ENCODE data around the gene MAOA. TPM values are rescaled to one million over a fixed set of nuclear protein-coding genes. Genes with fewer than 3 reads are reported as not detected.

The MAOA gene
- total RNA-seq, 2 experiments from 2014 or later, result 0.14 to 0.19 TPM

DNA sequence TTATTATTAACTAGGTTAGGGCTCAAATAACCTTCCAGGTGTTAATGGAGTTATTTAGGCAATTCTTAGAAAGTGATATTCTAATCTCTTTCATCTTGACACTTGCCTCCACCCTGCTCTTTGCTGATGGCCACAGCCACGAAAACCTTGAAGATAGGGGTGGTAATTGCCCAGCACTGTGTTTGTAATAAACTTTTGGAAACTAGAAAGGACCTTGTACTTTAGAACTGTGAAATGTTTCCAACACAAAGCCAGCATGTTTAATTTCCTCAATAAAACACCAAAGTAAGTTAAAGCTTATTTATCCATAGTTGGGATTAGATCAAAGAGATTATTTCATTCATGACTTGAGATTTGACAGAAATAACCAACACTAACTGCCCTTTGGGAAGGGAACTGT is 78.3 kb downstream of the MAOA start:
- H3K4me1 Mint-ChIP-seq, result no peaks in the 10 kb centered on the region
- no peaks in the 10 kb centered on the region for H3K27me3 Mint-ChIP-seq
- no peak overlapping the region for H3K4me3 Mint-ChIP-seq
- H3K36me3 Mint-ChIP-seq, result no peaks in the 10 kb centered on the region
- POLR2A ChIA-PET, result no interaction called here
- H3K27ac Mint-ChIP-seq, result no peak overlapping the region
- DNase-seq, result no peak
- ATAC-seq (ENCODE audit: low read depth), result no peak
- H3K9me3 Mint-ChIP-seq, result no peaks in the 10 kb centered on the region

- ATAC-seq (ENCODE audit: low read depth), result no peak
- Mint-ChIP-seq H3K4me1 (no peaks in the 10 kb centered on the region), H3K27ac (no peak overlapping the region), H3K9me3 (no peaks in the 10 kb centered on the region), H3K27me3 (no peaks in the 10 kb centered on the region), H3K4me3 (no peak overlapping the region), H3K36me3 (no peaks in the 10 kb centered on the region)
- POLR2A ChIA-PET, result no interaction called here
- no peak for DNase-seq
Observed at GRCh38 chrX:43735534-43735933, 79.4 kb downstream of the MAOA start.

DNA sequence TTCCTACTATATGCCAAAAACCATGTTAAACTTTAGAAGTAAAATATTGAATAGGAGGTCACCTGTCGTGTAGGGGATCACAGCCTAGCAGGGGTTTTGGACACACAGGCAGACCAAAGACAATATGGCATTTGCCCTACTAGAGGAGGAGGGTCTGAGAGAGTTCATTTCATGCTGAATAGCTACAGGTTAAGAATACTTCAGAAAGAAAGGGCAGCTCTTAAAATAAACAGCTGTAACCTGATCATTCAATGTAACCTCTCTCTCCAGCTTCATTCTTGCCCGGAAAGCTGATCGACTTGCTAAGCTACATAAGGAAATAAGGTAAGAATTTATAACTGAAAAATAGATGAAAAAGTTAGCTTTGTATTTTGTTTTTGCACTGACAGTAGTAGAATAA is 79.9 kb downstream of the MAOA start:
- Mint-ChIP-seq H3K27me3 (no peaks in the 10 kb centered on the region), H3K9me3 (no peaks in the 10 kb centered on the region), H3K4me1 (no peaks in the 10 kb centered on the region), H3K36me3 (no peaks in the 10 kb centered on the region), H3K27ac (no peak overlapping the region), H3K4me3 (no peak overlapping the region)
- POLR2A ChIA-PET, result no interaction called here
- DNase-seq (no peak), ATAC-seq (ENCODE audit: low read depth) (no peak)

DNA sequence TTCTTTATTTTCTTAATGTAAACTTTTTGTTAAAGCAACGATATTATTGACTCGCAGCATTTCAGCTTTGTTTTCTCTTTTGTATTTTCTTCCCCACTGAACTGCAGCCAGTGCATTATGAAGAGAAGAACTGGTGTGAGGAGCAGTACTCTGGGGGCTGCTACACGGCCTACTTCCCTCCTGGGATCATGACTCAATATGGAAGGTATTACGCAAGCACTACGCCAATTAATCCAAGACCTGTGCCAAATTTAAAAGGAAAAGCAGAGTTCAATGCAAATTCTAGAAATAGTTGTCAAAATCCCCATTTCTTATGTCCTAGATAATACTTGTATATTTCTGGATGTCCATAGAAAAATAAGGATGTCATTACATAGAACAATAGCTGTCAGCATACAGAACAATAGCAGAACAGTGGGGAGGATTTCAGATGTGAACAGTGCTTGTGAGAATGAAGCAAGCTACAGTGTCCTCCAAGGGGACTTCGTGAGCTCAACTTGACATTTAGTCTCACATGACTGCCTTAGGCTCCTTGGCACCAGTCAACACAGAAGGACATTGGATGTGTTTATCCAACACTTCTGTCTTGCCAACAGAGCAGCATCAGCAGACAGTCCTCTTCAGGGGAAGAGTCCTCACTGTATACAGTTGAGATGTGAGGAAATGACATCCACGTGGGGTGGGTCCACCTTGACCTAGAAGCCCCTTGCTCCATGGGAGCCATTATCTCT is 85.9 kb downstream of the MAOA start:
- ATAC-seq (ENCODE audit: low read depth) (no peak), DNase-seq (no peak)
- Mint-ChIP-seq H3K36me3 (no peaks in the 10 kb centered on the region), H3K27ac (no peak overlapping the region), H3K27me3 (no peaks in the 10 kb centered on the region), H3K4me3 (no peak overlapping the region), H3K4me1 (no peaks in the 10 kb centered on the region), H3K9me3 (no peaks in the 10 kb centered on the region)
- POLR2A ChIA-PET, result no interaction called here

GRCh38 chrX:43743100-43743822 is 87.2 kb downstream of the MAOA start:
- Mint-ChIP-seq H3K36me3 (no peaks in the 10 kb centered on the region), H3K4me3 (no peak overlapping the region), H3K9me3 (no peaks in the 10 kb centered on the region), H3K27me3 (no peaks in the 10 kb centered on the region), H3K4me1 (no peaks in the 10 kb centered on the region), H3K27ac (no peak overlapping the region)
- POLR2A ChIA-PET, result no interaction called here
- no peak for ATAC-seq (ENCODE audit: low read depth)
- DNase-seq, result no peak

DNA sequence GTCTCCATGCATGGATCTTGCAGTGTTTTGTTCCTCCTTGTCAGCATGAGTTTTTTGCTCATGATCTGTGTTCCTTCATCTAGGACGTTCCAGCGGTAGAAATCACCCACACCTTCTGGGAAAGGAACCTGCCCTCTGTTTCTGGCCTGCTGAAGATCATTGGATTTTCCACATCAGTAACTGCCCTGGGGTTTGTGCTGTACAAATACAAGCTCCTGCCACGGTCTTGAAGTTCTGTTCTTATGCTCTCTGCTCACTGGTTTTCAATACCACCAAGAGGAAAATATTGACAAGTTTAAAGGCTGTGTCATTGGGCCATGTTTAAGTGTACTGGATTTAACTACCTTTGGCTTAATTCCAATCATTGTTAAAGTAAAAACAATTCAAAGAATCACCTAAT is 88.2 kb downstream of the MAOA start:
- DNase-seq, result no peak
- Mint-ChIP-seq H3K4me3 (no peak overlapping the region), H3K27me3 (no peaks in the 10 kb centered on the region), H3K36me3 (no peaks in the 10 kb centered on the region), H3K27ac (no peak overlapping the region), H3K9me3 (no peaks in the 10 kb centered on the region), H3K4me1 (no peaks in the 10 kb centered on the region)
- ATAC-seq (ENCODE audit: low read depth), result no peak
- POLR2A ChIA-PET, result no interaction called here

GRCh38 chrX:43745938-43746721 is 90.0 kb downstream of the MAOA start:
- H3K9me3 Mint-ChIP-seq, result no peaks in the 10 kb centered on the region
- POLR2A ChIA-PET, result no interaction called here
- no peak for DNase-seq
- no peaks in the 10 kb centered on the region for H3K27me3 Mint-ChIP-seq
- no peak overlapping the region for H3K27ac Mint-ChIP-seq
- ATAC-seq (ENCODE audit: low read depth), result no peak
- no peak overlapping the region for H3K4me3 Mint-ChIP-seq
- H3K36me3 Mint-ChIP-seq, result no peaks in the 10 kb centered on the region
- H3K4me1 Mint-ChIP-seq, result peaks cover 6% of the 10 kb centered on the region

GRCh38 chrX:43747476-43747875 is 91.4 kb downstream of the MAOA start:
- Mint-ChIP-seq H3K36me3 (no peaks in the 10 kb centered on the region), H3K9me3 (no peaks in the 10 kb centered on the region), H3K4me1 (peaks cover 6% of the 10 kb centered on the region), H3K4me3 (no peak overlapping the region), H3K27me3 (no peaks in the 10 kb centered on the region), H3K27ac (no peak overlapping the region)
- DNase-seq (no peak), ATAC-seq (ENCODE audit: low read depth) (no peak)
- POLR2A ChIA-PET, result no interaction called here

DNA sequence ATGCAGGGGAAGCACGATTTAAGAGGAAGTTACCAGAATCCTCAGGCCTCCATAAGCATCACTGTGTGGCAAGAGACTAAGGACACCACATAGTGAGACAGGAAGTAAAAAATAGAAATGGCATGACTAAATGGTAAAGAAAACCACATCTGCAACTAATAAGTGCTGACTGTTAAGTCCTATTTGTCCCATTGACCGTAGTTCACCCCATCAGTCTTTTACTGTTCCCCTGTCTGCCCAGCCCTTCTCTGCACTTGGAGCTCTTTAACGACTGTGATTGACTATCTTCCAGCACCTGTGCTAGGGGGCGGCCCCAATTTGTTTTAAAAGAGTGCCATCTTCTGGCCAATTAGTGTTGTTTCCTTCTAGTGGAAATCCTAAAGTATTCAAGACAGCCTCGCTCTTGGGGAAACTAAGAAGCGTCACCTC is 94.2 kb downstream of the MAOA start:
- peak; percentile 74 for ATAC-seq (ENCODE audit: low read depth)
- H3K4me1 Mint-ChIP-seq, result peaks cover 6% of the 10 kb centered on the region
- no peak overlapping the region for H3K4me3 Mint-ChIP-seq
- POLR2A ChIA-PET, result no interaction called here
- H3K27ac Mint-ChIP-seq, result no peak overlapping the region
- no peaks in the 10 kb centered on the region for H3K36me3 Mint-ChIP-seq
- DNase-seq, result peak; percentile 15
- H3K27me3 Mint-ChIP-seq, result peaks cover 2% of the 10 kb centered on the region
- H3K9me3 Mint-ChIP-seq, result no peaks in the 10 kb centered on the region

GRCh38 chrX:43753637-43754036 is 97.5 kb downstream of the MAOA start:
- Mint-ChIP-seq H3K27me3 (peaks cover 2% of the 10 kb centered on the region), H3K9me3 (no peaks in the 10 kb centered on the region), H3K27ac (no peak overlapping the region), H3K36me3 (no peaks in the 10 kb centered on the region), H3K4me3 (no peak overlapping the region), H3K4me1 (peaks cover 6% of the 10 kb centered on the region)
- DNase-seq (no peak), ATAC-seq (ENCODE audit: low read depth) (no peak)
- POLR2A ChIA-PET, result no interaction called here

DNA sequence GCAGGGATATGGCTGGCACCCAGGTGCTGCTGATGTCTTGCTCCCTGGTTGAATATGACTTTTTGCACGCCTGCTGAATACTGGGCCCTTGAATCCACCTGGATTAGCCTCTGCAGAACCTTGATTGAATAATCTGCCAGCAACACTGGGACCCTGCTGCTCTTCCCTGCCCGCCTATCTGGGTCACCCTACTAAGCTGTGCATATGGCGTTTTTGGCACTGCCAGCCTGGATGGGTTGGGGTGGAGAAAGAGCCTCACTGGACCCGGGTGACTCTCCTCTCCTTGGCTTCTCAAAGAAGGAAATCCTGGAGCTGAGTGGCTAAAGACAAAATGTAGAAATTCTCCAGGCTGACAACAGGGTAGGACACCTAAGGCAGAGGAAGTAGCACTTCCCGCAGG is 100.0 kb downstream of the MAOA start:
- ATAC-seq (ENCODE audit: low read depth) (no peak), DNase-seq (no peak)
- Mint-ChIP-seq H3K9me3 (no peaks in the 10 kb centered on the region), H3K4me1 (no peaks in the 10 kb centered on the region), H3K4me3 (no peak overlapping the region), H3K27me3 (peaks cover 2% of the 10 kb centered on the region), H3K27ac (no peak overlapping the region), H3K36me3 (no peaks in the 10 kb centered on the region)
- POLR2A ChIA-PET, result no interaction called here

- no peak overlapping the region for H3K4me3 Mint-ChIP-seq
- no peak for DNase-seq
- H3K36me3 Mint-ChIP-seq, result no peaks in the 10 kb centered on the region
- no peaks in the 10 kb centered on the region for H3K9me3 Mint-ChIP-seq
- POLR2A ChIA-PET, result no interaction called here
- no peak overlapping the region for H3K27ac Mint-ChIP-seq
- ATAC-seq (ENCODE audit: low read depth), result no peak
- peaks cover 2% of the 10 kb centered on the region for H3K27me3 Mint-ChIP-seq
- no peaks in the 10 kb centered on the region for H3K4me1 Mint-ChIP-seq
Observed at GRCh38 chrX:43758044-43758443, 101.9 kb downstream of the MAOA start.

GRCh38 chrX:43785930-43786591 is 130.0 kb downstream of the MAOA start:
- Mint-ChIP-seq H3K9me3 (peaks cover 2% of the 10 kb centered on the region), H3K27ac (no peak overlapping the region), H3K36me3 (no peaks in the 10 kb centered on the region), H3K4me1 (no peaks in the 10 kb centered on the region), H3K27me3 (no peaks in the 10 kb centered on the region), H3K4me3 (no peak overlapping the region)
- ATAC-seq (ENCODE audit: low read depth) (no peak), DNase-seq (no peak)
- POLR2A ChIA-PET, result no interaction called here

Data from activated naive CD8-positive, alpha-beta T cell treated with anti-CD3 and anti-CD28 coated beads, Interleukin-2, amount 10 ng/mL, durations not matched to agents 7 days and 5 days (primary cell).